ENCODE measurements around the gene CDC5L.

Gene CDC5L

GRCh38 chr6:44466955-44467354, 79.4 kb downstream of the CDC5L start:
- no peaks in the 10 kb centered on the region for H3K9me3 ChIP-seq (ENCODE audit: low read length)
- H4K20me1 ChIP-seq (ENCODE audit: insufficient read depth, low read length), result no peaks in the 10 kb centered on the region

GRCh38 chr6:44468835-44469234, 81.3 kb downstream of the CDC5L start:
- Histone ChIP-seq H3K4me2 (ENCODE audit: low read length) (no peak overlapping the region), H2AFZ (ENCODE audit: low read length) (no peak overlapping the region), H3K27ac (ENCODE audit: low read depth, low read length, poor library complexity, severe bottlenecking) (no peak overlapping the region), H3K9ac (ENCODE audit: low read length) (no peak overlapping the region), H3K27me3 (ENCODE audit: insufficient read depth, low read length) (peaks cover 9% of the 10 kb centered on the region; the same call in 1 of the 2 replicates), H3K9me2 (ENCODE audit: low read depth, low read length) (no peaks in the 10 kb centered on the region), H3K36me3 (ENCODE audit: insufficient read depth, low read length) (no peaks in the 10 kb centered on the region), H4K20me1 (ENCODE audit: insufficient read depth, low read length) (no peaks in the 10 kb centered on the region), H3K79me2 (ENCODE audit: insufficient read depth, low read length) (no peaks in the 10 kb centered on the region), H3K9me3 (ENCODE audit: low read length) (no peaks in the 10 kb centered on the region), H3K4me3 (ENCODE audit: low read depth, low read length, poor library complexity, severe bottlenecking) (no peak overlapping the region), H3K4me1 (ENCODE audit: insufficient read depth, low read length, severe bottlenecking) (no peaks in the 10 kb centered on the region), H3F3A (ENCODE audit: insufficient read depth, low read length) (no peaks in the 10 kb centered on the region)
- TF ChIP-seq EZH2 (IDR thresholded peaks at IDR 0.05; ENCODE audit: borderline replicate concordance, low read length) (no peak), CTCF (IDR thresholded peaks at IDR 0.05; ENCODE audit: low read length) (no peak)

More at GRCh38 chr6:44466955-44467354, 79.4 kb downstream of the CDC5L start:
- no peak overlapping the region for H3K27ac ChIP-seq (ENCODE audit: low read depth, low read length, poor library complexity, severe bottlenecking)
- no peak overlapping the region for H2AFZ ChIP-seq (ENCODE audit: low read length)
- H3K79me2 ChIP-seq (ENCODE audit: insufficient read depth, low read length), result no peaks in the 10 kb centered on the region
- no peak overlapping the region for H3K4me3 ChIP-seq (ENCODE audit: low read depth, low read length, poor library complexity, severe bottlenecking)
- H3F3A ChIP-seq (ENCODE audit: insufficient read depth, low read length), result no peaks in the 10 kb centered on the region
- H3K27me3 ChIP-seq (ENCODE audit: insufficient read depth, low read length), result 0 out of 2 replicates have a peak, but pooled peaks cover 5% of the 10 kb centered on the region
- no peaks in the 10 kb centered on the region for H3K4me1 ChIP-seq (ENCODE audit: insufficient read depth, low read length, severe bottlenecking)
- no peaks in the 10 kb centered on the region for H3K9me2 ChIP-seq (ENCODE audit: low read depth, low read length)
- no peak overlapping the region for H3K4me2 ChIP-seq (ENCODE audit: low read length)
- H3K9ac ChIP-seq (ENCODE audit: low read length), result no peak overlapping the region
- TF ChIP-seq CTCF (IDR thresholded peaks at IDR 0.05; ENCODE audit: low read length), result no peak
- TF ChIP-seq EZH2 (IDR thresholded peaks at IDR 0.05; ENCODE audit: borderline replicate concordance, low read length), result no peak
- no peaks in the 10 kb centered on the region for H3K36me3 ChIP-seq (ENCODE audit: insufficient read depth, low read length)

- Histone ChIP-seq H3K4me3 (ENCODE audit: low read depth, low read length, poor library complexity, severe bottlenecking) (no peak overlapping the region), H4K20me1 (ENCODE audit: insufficient read depth, low read length) (no peaks in the 10 kb centered on the region), H3K36me3 (ENCODE audit: insufficient read depth, low read length) (no peaks in the 10 kb centered on the region), H3K4me1 (ENCODE audit: insufficient read depth, low read length, severe bottlenecking) (no peaks in the 10 kb centered on the region), H3K9me3 (ENCODE audit: low read length) (no peaks in the 10 kb centered on the region), H3K79me2 (ENCODE audit: insufficient read depth, low read length) (no peaks in the 10 kb centered on the region), H3F3A (ENCODE audit: insufficient read depth, low read length) (no peaks in the 10 kb centered on the region), H3K27ac (ENCODE audit: low read depth, low read length, poor library complexity, severe bottlenecking) (no peak overlapping the region), H3K9ac (ENCODE audit: low read length) (no peak overlapping the region), H3K4me2 (ENCODE audit: low read length) (no peak overlapping the region), H2AFZ (ENCODE audit: low read length) (no peak overlapping the region), H3K27me3 (ENCODE audit: insufficient read depth, low read length) (peaks cover 10% of the 10 kb centered on the region; the same call in 1 of the 2 replicates), H3K9me2 (ENCODE audit: low read depth, low read length) (no peaks in the 10 kb centered on the region)
- TF ChIP-seq CTCF (IDR thresholded peaks at IDR 0.05; ENCODE audit: low read length) (peak; percentile 12; the same call in 1 of the 2 replicates), EZH2 (IDR thresholded peaks at IDR 0.05; ENCODE audit: borderline replicate concordance, low read length) (no peak)
These were observed 82.6 kb downstream of the CDC5L start for GRCh38 chr6:44470115-44470464.

All from OCI-LY1 (cell line).